SU-DHL-6 (cell line): ENCODE data around the gene MIER3.

Source experiments
- EZH2phosphoT487 ChIP-seq: fragments of 200-600 bp; sonication (generic), shearing (Covaris generic); conservative IDR thresholded peaks from 2 replicates; pipeline ENCODE4 v1.6.1; 2018; ENCODE audit warnings: mild to moderate bottlenecking, antibody characterized with exemption, low read length, moderate library complexity, mixed read lengths
- TF ChIP-seq, protein P1 (sequence below): fragments of 200-600 bp; sonication (generic); IDR thresholded peaks from one replicate; pipeline ENCODE4 v1.5.1; 2017; ENCODE audit warnings: antibody characterized with exemption, mild to moderate bottlenecking, low read length, moderate library complexity; ENCODE audit not compliant: insufficient read depth, poor library complexity, severe bottlenecking

DNA sequence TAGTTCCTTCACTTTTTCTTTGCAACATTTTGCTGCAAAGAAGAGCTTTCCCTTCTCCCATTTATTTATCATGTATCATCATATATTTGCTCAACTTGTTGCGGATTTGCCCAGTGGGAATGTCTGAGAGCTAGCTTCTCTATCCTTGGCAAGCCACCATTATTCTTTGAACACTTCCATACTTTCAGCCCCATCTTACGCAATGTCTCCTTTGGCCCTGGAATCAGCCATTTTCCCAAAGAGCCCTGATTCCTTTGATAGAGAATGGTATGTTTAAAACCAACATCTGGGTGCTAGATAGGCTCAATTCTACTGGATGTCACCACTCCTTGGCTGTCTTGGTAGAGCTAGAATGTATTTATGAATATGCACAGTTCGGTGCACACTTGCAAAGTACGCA is 55.2 kb downstream of the MIER3 start:
- TF ChIP-seq, protein P1, sequence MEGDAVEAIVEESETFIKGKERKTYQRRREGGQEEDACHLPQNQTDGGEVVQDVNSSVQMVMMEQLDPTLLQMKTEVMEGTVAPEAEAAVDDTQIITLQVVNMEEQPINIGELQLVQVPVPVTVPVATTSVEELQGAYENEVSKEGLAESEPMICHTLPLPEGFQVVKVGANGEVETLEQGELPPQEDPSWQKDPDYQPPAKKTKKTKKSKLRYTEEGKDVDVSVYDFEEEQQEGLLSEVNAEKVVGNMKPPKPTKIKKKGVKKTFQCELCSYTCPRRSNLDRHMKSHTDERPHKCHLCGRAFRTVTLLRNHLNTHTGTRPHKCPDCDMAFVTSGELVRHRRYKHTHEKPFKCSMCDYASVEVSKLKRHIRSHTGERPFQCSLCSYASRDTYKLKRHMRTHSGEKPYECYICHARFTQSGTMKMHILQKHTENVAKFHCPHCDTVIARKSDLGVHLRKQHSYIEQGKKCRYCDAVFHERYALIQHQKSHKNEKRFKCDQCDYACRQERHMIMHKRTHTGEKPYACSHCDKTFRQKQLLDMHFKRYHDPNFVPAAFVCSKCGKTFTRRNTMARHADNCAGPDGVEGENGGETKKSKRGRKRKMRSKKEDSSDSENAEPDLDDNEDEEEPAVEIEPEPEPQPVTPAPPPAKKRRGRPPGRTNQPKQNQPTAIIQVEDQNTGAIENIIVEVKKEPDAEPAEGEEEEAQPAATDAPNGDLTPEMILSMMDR = no peak
- TF ChIP-seq EZH2phosphoT487 = no peak
